SK-N-SH (cell line): ENCODE data around the gene NOVA1. TPM values are rescaled to one million over a fixed set of nuclear protein-coding genes. Genes with fewer than 3 reads are reported as not detected.

Source experiments
- CTCF ChIA-PET: fragments of 300-600, 350-600 bp; formaldehyde crosslinking; extraction: SDS; loops from one replicate; lab custom pipeline; 2021; lab: Yijun Ruan, JAX
- POLR2A ChIA-PET: fragments of 350-600 bp; sonication (Branson Sonifier 250); formaldehyde crosslinking; extraction: SDS; loops from one replicate; lab custom pipeline; 2020; ENCODE audit warnings: antibody characterized with exemption, inconsistent platforms; lab: Yijun Ruan, JAX
- DNase-seq: peaks from one replicate; pipeline ENCODE4 v3.0.0; 2012
- H2AFZ ChIP-seq: fragments of 200-600 bp; sonication (generic); 2 replicates; pipeline ENCODE4 v1.8.1; 2016; ENCODE audit warnings: antibody characterized with exemption, mild to moderate bottlenecking, low read depth
- H3F3A ChIP-seq: fragments of 200-600 bp; sonication (generic); replicated peaks from 2 replicates; pipeline ENCODE3; 2016; ENCODE audit warnings: antibody characterized with exemption, mild to moderate bottlenecking; ENCODE audit not compliant: insufficient read depth
- H3K27ac ChIP-seq, 2 experiments: fragments of 200-500 bp in 1 of 2; fragments of 200-600 bp in 1 of 2; sonication (Bioruptor generic) in 1 of 2; sonication (generic), shearing (Covaris generic) in 1 of 2; 2 replicates each; pipeline versions ENCODE4 v1.5.1 to v1.6.1; 2014 to 2016; ENCODE audit warnings: low read depth in 2 of 2, inconsistent platforms in 1 of 2, low read length in 1 of 2, mild to moderate bottlenecking in 1 of 2, mixed read lengths in 1 of 2
- H3K27me3 ChIP-seq: fragments of 200-600 bp; sonication (generic), shearing (Covaris generic); 2 replicates; pipeline ENCODE4 v1.6.1; 2016; ENCODE audit warnings: mixed run types; ENCODE audit not compliant: insufficient read depth
- H3K36me3 ChIP-seq, 2 experiments: fragments of 200-500 bp in 1 of 2; fragments of 200-600 bp in 1 of 2; sonication (Bioruptor generic) in 1 of 2; sonication (generic) in 1 of 2; replicated peaks in 1 of 2; 2 replicates each; pipeline versions ENCODE3 to v1.5.1; 2014 to 2016; ENCODE audit warnings: low read length in 1 of 2, mild to moderate bottlenecking in 1 of 2; ENCODE audit not compliant: insufficient read depth in 2 of 2, control insufficient read depth in 1 of 2
- H3K4me1 ChIP-seq, 2 experiments: fragments of 200-500 bp in 1 of 2; fragments of 200-600 bp in 1 of 2; sonication (Bioruptor generic) in 1 of 2; sonication (generic), shearing (Covaris generic) in 1 of 2; 2 replicates each; pipeline versions ENCODE4 v1.5.1 to v1.6.1; 2014 to 2016; ENCODE audit warnings: low read depth in 1 of 2, low read length in 1 of 2, mixed run types in 1 of 2; ENCODE audit not compliant: insufficient read depth in 2 of 2, control insufficient read depth in 1 of 2
- H3K4me2 ChIP-seq: fragments of 200-600 bp; sonication (generic), shearing (Covaris generic); 2 replicates; pipeline ENCODE4 v1.6.1; 2017; ENCODE audit warnings: mixed run types
- H3K4me3 ChIP-seq, 2 experiments: fragments of 200-500 bp in 1 of 2; fragments of 200-600 bp in 1 of 2; sonication (Bioruptor generic) in 1 of 2; sonication (generic), shearing (Covaris generic) in 1 of 2; 2 replicates each; pipeline versions ENCODE4 v1.5.1 to v1.8.1; 2014 to 2016; ENCODE audit warnings: low read depth in 2 of 2, inconsistent platforms in 1 of 2, low read length in 1 of 2, mild to moderate bottlenecking in 1 of 2, mixed read lengths in 1 of 2, moderate library complexity in 1 of 2
- H3K79me2 ChIP-seq: fragments of 200-600 bp; sonication (generic); 2 replicates; pipeline ENCODE4 v1.8.1; 2017; ENCODE audit warnings: mild to moderate bottlenecking; ENCODE audit not compliant: insufficient read depth
- H3K9ac ChIP-seq: fragments of 200-600 bp; sonication (generic); 2 replicates; pipeline ENCODE4 v1.6.1; 2017; ENCODE audit warnings: mixed run types
- H3K9me2 ChIP-seq: fragments of 200-600 bp; sonication (generic); 2 replicates; pipeline ENCODE4 v1.6.1; 2017; ENCODE audit warnings: mixed run types
- H3K9me3 ChIP-seq: fragments of 200-600 bp; sonication (generic); 2 replicates; pipeline ENCODE4 v1.6.1; 2017; ENCODE audit warnings: mixed run types, mild to moderate bottlenecking, moderate library complexity
- H4K20me1 ChIP-seq: fragments of 200-600 bp; sonication (generic); 2 replicates; pipeline ENCODE4 v1.6.1; 2017; ENCODE audit warnings: mild to moderate bottlenecking, mixed run types; ENCODE audit not compliant: insufficient read depth
- CHD2 ChIP-seq: fragments of 150-350 bp; IDR thresholded peaks from 2 replicates; pipeline ENCODE4 v1.6.1; 2018; ENCODE audit warnings: low read length; ENCODE audit not compliant: partially characterized antibody
- EP300 ChIP-seq, 2 experiments: IDR thresholded peaks; 2 replicates each; pipeline versions ENCODE4 v1.4.0 to v1.6.1; 2012; ENCODE audit warnings: borderline replicate concordance in 1 of 2, low read depth in 1 of 2, low read length in 1 of 2
- FOXM1 ChIP-seq: IDR thresholded peaks from 2 replicates; pipeline ENCODE4 v1.4.0; 2012; ENCODE audit warnings: low read depth, mild to moderate bottlenecking
- GATA2 ChIP-seq: sonication (generic); formaldehyde crosslinking; IDR thresholded peaks from 2 replicates; pipeline ENCODE4 v1.5.0; 2020; ENCODE audit warnings: mild to moderate bottlenecking, missing genetic modification reagents
- JUND ChIP-seq: IDR thresholded peaks from 2 replicates; pipeline ENCODE4 v1.4.0; 2012
- MAX ChIP-seq: IDR thresholded peaks from 2 replicates; pipeline ENCODE4 v1.4.0; 2012; ENCODE audit warnings: low read depth
- MXI1 ChIP-seq: IDR thresholded peaks from 2 replicates; pipeline ENCODE4 v1.6.1; 2012; ENCODE audit warnings: mild to moderate bottlenecking, low read depth, low read length, improper control_type of control experiment
- PBX3 ChIP-seq: IDR thresholded peaks from 2 replicates; pipeline ENCODE4; 2012
- RCOR1 ChIP-seq: fragments of 150-350 bp; IDR thresholded peaks from 2 replicates; pipeline ENCODE4 v1.6.1; 2017; ENCODE audit warnings: antibody characterized with exemption, low read length
- REST ChIP-seq: IDR thresholded peaks from 2 replicates; pipeline ENCODE4 v1.6.1; 2012; ENCODE audit warnings: mild to moderate bottlenecking, low read depth, low read length, moderate library complexity
- RFX5 ChIP-seq: IDR thresholded peaks from 2 replicates; pipeline ENCODE4 v1.6.1; 2012; ENCODE audit warnings: mild to moderate bottlenecking, improper control_type of control experiment, low read length
- RXRA ChIP-seq: IDR thresholded peaks from 2 replicates; pipeline ENCODE4 v1.4.0; 2012; ENCODE audit warnings: low read depth, mild to moderate bottlenecking, borderline replicate concordance
- SIN3A ChIP-seq: IDR thresholded peaks from 2 replicates; pipeline ENCODE4 v1.6.1; 2012; ENCODE audit warnings: low read depth, mild to moderate bottlenecking, low read length, moderate library complexity, borderline replicate concordance
- SMC3 ChIP-seq: IDR thresholded peaks from 2 replicates; pipeline ENCODE4 v1.6.1; 2012; ENCODE audit warnings: low read depth, low read length, improper control_type of control experiment
- TAF1 ChIP-seq: IDR thresholded peaks from 2 replicates; pipeline ENCODE4 v1.6.1; 2012; ENCODE audit warnings: low read depth, mild to moderate bottlenecking, low read length, moderate library complexity, borderline replicate concordance
- USF2 ChIP-seq: fragments of 150-350 bp; IDR thresholded peaks from 2 replicates; pipeline ENCODE4 v1.6.1; 2017; ENCODE audit warnings: antibody characterized with exemption, low read length, low read depth, borderline replicate concordance
- ZBTB33 ChIP-seq: IDR thresholded peaks from 2 replicates; pipeline ENCODE4 v1.4.0; 2012; ENCODE audit warnings: low read depth, borderline replicate concordance
- WGBS: methylation state at CpG from one replicate; pipeline ENCODE4 v1.1.6; 2017; ENCODE audit warnings: low lambda C conversion rate; 5-methylcytosine and 5-hydroxymethylcytosine counted together
- polyA plus RNA-seq, 3 experiments: library from polyadenylated mRNA; depleted of rRNA; stranded (reverse); fragments of >200 nt; gene quantifications; 2 replicates each; pipeline ENCODE4 v1.2.3, GENCODE V29; 2012

NOVA1 gene
- polyA plus RNA-seq, 1 of the 3 experiments (the other 2 are of a cell fraction): 0.44 TPM

GRCh38 chr14:26594148-26594547 is 3.7 kb downstream of the NOVA1 start:
- no peak for DNase-seq
- CTCF ChIA-PET: interaction anchor here (0.7 kb wide), 1 partner anchor 175 kb away, joined by 3 read pairs; no protein-coding TSS in a partner anchor
- 37% methylated on average over 2 of the region's 2 CpGs for WGBS

GRCh38 chr14:26593357-26593756 is 4.5 kb downstream of the NOVA1 start:
- WGBS: 67% methylated on average over 4 of the region's 4 CpGs
- TF ChIP-seq CHD2 (no peak), SIN3A (no peak), USF2 (no peak), RCOR1 (no peak), JUND (no peak), MXI1 (no peak), RFX5 (no peak), ZBTB33 (no peak), GATA2 (CRISPR knock-in tag) (no peak), EP300 (IDR thresholded peaks at IDR 0.05; ENCODE audit: borderline replicate concordance in 1 of 2, low read depth in 1 of 2, low read length in 1 of 2) (no peak), FOXM1 (no peak), TAF1 (no peak), PBX3 (no peak), RXRA (no peak), SMC3 (no peak), MAX (no peak), REST (no peak)
- Histone ChIP-seq H3F3A (no peaks in the 10 kb centered on the region), H3K9me2 (no peaks in the 10 kb centered on the region), H3K9ac (no peak overlapping the region), H3K27me3 (peaks cover 6% of the 10 kb centered on the region; the same call in 1 of the 2 replicates), H3K36me3 (no peaks in the 10 kb centered on the region), H3K4me2 (no peak overlapping the region), H3K9me3 (no peaks in the 10 kb centered on the region), H3K4me1 (no peaks in the 10 kb centered on the region; a peak in 2 of 4 replicates), H2AFZ (no peak overlapping the region), H3K79me2 (no peaks in the 10 kb centered on the region), H4K20me1 (no peaks in the 10 kb centered on the region), H3K4me3 (no peak overlapping the region), H3K27ac (no peak overlapping the region)
- POLR2A ChIA-PET: no interaction called here
- CTCF ChIA-PET: no interaction called here
- DNase-seq: no peak

More at GRCh38 chr14:26594148-26594547, 3.7 kb downstream of the NOVA1 start:
- POLR2A ChIA-PET: no interaction called here
- no peaks in the 10 kb centered on the region; a peak in 2 of 4 replicates for H3K4me1 ChIP-seq
- no peaks in the 10 kb centered on the region for H3K9me3 ChIP-seq
- H3K9ac ChIP-seq: no peak overlapping the region
- no peak for TF ChIP-seq USF2
- no peaks in the 10 kb centered on the region for H4K20me1 ChIP-seq
- H3K36me3 ChIP-seq: no peaks in the 10 kb centered on the region
- H3F3A ChIP-seq: no peaks in the 10 kb centered on the region
- H2AFZ ChIP-seq: no peak overlapping the region
- no peak overlapping the region for H3K4me3 ChIP-seq
- H3K79me2 ChIP-seq: no peaks in the 10 kb centered on the region
- no peaks in the 10 kb centered on the region for H3K9me2 ChIP-seq
- peaks cover 12% of the 10 kb centered on the region; the same call in 1 of the 2 replicates for H3K27me3 ChIP-seq
- H3K4me2 ChIP-seq: no peak overlapping the region
- no peak overlapping the region for H3K27ac ChIP-seq
